Testis (tissue), 3 donors: ENCODE results near the gene CADPS. TPM values are rescaled to one million over a fixed set of nuclear protein-coding genes. Genes with fewer than 3 reads are reported as not detected.

Experiments
- DNase-seq: peaks from one replicate; pipeline ENCODE4 v3.0.0-alpha.2; 2019
- H3K27ac ChIP-seq, 2 donors: fragments of 200-600 bp; sonication (generic); one replicate each; pipeline ENCODE4 v1.5.1; 2019
- H3K27me3 ChIP-seq: fragments of 200-600 bp; sonication (generic); one replicate; pipeline ENCODE4 v1.5.1; 2019
- H3K36me3 ChIP-seq: fragments of 200-600 bp; sonication (generic); one replicate; pipeline ENCODE4 v1.5.1; 2017; ENCODE audit warnings: low read depth; ENCODE audit errors: missing control alignments
- H3K4me1 ChIP-seq: fragments of 200-600 bp; sonication (generic); one replicate; pipeline ENCODE4 v1.5.1; 2019
- H3K4me3 ChIP-seq, 2 donors: fragments of 200-600 bp; sonication (generic); one replicate each; pipeline ENCODE4 v1.5.1; 2017 to 2019
- H3K9me3 ChIP-seq: fragments of 200-600 bp; sonication (generic); one replicate; pipeline ENCODE4 v1.5.1; 2017
- POLR2A ChIP-seq: fragments of 450-650 bp; IDR thresholded peaks from one replicate; pipeline ENCODE4 v1.6.1; 2017; ENCODE audit warnings: antibody characterized with exemption, mild to moderate bottlenecking, moderate library complexity
- WGBS, 2 donors: methylation state at CpG; one replicate each; pipeline ENCODE4 v1.1.5; 2018; 5-methylcytosine and 5-hydroxymethylcytosine counted together
- intact Hi-C: fragments of 100-400 bp; cut with DNase I; formaldehyde crosslinking; loops from one replicate; pipeline ENCODE4 v1.15.1; 2023; ENCODE audit warnings: low total_unique reads
- polyA plus RNA-seq: library from polyadenylated mRNA; stranded (reverse); fragments of 350-450 nt; fragmentation: Illumina TruSeq; extraction: RNeasy Lipid Tissue Mini Kit (QIAGEN cat#74804); gene quantifications from one replicate; pipeline ENCODE4 v1.2.3, GENCODE V29; 2014; ENCODE audit warnings: low read depth, low replicate concordance; ENCODE audit not compliant: insufficient read depth
- total RNA-seq, 2 donors: library from RNA; depleted of rRNA; stranded (reverse); fragments of >200 nt; gene quantifications; one replicate each; pipeline ENCODE4 v1.2.3, GENCODE V29; 2016
- TF ChIP-seq, protein P1 (sequence below), 3 experiments: fragments of 450-650 bp in 2 of 3; fragments of 200-600 bp in 1 of 3; sonication (generic) in 1 of 3; IDR thresholded peaks; one replicate each; pipeline ENCODE4 v1.5.1; 2016 to 2019; ENCODE audit warnings: antibody characterized with exemption in 3 of 3, mild to moderate bottlenecking in 2 of 3, moderate library complexity in 1 of 3

Gene CADPS
- total and polyA plus RNA-seq, 3 donors from 2014 or later = 8.6 to 56.4 (median 21.6) TPM

DNA sequence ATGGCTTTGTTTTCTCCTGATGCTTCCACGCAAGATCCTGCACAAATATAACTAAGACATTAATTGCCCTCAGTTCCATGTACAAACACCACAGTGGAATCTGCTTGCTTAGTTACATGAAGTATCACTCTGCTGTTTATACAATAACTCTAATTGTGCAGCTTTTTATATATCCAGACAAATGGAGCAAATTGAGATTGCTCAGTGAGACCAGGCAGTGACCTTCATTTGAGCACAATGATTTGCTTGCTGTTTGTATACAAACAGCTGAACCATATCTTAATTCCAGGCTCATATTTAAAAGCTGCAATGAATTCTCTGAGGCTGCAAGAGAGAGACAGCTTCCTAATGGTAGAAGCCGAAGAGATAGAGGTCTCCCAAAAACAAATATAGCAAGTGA, 243.7 kb downstream of the CADPS start:
- DNase-seq = no peak
- intact Hi-C loops = no loop called here
- Histone ChIP-seq H3K4me1 (no peaks in the 10 kb centered on the region), H3K27me3 (no peaks in the 10 kb centered on the region), H3K27ac (no peak overlapping the region), H3K4me3 (no peak overlapping the region), H3K9me3 (no peaks in the 10 kb centered on the region), H3K36me3 (no peaks in the 10 kb centered on the region)
- no peak for TF ChIP-seq POLR2A
- TF ChIP-seq, protein P1, sequence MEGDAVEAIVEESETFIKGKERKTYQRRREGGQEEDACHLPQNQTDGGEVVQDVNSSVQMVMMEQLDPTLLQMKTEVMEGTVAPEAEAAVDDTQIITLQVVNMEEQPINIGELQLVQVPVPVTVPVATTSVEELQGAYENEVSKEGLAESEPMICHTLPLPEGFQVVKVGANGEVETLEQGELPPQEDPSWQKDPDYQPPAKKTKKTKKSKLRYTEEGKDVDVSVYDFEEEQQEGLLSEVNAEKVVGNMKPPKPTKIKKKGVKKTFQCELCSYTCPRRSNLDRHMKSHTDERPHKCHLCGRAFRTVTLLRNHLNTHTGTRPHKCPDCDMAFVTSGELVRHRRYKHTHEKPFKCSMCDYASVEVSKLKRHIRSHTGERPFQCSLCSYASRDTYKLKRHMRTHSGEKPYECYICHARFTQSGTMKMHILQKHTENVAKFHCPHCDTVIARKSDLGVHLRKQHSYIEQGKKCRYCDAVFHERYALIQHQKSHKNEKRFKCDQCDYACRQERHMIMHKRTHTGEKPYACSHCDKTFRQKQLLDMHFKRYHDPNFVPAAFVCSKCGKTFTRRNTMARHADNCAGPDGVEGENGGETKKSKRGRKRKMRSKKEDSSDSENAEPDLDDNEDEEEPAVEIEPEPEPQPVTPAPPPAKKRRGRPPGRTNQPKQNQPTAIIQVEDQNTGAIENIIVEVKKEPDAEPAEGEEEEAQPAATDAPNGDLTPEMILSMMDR (IDR thresholded peaks at IDR 0.05) = no peak
- 58 to 69% methylated on average over 2 of the region's 2 CpGs for WGBS, 2 donors

DNA sequence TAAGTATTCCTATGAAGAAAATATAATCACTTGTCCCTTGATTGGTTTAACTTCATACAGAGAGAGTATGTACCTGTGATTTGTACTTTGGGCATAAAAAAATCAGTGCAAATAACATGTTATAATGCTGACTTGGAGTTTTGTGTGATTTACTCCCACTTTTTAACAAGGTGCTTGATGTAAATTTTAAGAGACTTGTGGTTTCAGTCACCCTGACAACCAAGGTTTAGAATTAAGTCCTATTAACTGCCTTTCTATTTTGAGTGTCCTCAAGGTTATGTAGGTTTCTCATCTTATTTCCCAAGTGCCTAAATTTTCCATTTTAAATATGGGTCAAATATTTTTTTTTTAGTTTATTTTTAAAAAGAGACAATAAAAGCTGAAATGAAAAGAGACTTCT, 244.6 kb downstream of the CADPS start:
- no peaks in the 10 kb centered on the region for H3K4me1 ChIP-seq
- DNase-seq = no peak
- TF ChIP-seq, protein P1 (IDR thresholded peaks at IDR 0.05) = no peak
- TF ChIP-seq POLR2A = no peak
- no peaks in the 10 kb centered on the region for H3K9me3 ChIP-seq
- H3K36me3 ChIP-seq = no peaks in the 10 kb centered on the region
- no peak overlapping the region for H3K27ac ChIP-seq
- H3K4me3 ChIP-seq = no peak overlapping the region
- no peaks in the 10 kb centered on the region for H3K27me3 ChIP-seq
- intact Hi-C loops = no loop called here

DNA sequence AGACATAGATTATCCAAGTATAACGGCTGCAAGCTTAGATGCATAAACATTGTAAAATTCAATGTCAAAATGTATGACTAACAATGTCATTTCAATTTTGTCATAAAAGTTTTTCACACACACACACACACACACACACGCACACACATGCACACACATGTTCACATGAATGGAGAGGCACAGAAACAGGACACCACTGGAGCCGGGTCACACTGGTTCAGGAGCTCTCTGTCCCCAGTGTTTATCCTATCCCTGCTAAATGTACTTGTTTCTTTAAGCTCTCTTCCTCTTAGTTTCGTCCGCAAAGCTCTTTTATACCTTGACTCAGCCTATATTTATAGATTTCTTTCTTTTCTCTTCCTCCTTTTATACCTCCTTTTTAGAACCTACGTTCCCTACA, 249.9 kb downstream of the CADPS start:
- intact Hi-C loops = no loop called here
- no peak overlapping the region for H3K4me3 ChIP-seq
- H3K4me1 ChIP-seq = no peaks in the 10 kb centered on the region
- DNase-seq = no peak
- no peak overlapping the region for H3K27ac ChIP-seq
- no peak for TF ChIP-seq POLR2A
- TF ChIP-seq, protein P1 (IDR thresholded peaks at IDR 0.05) = no peak
- no peaks in the 10 kb centered on the region for H3K9me3 ChIP-seq
- H3K36me3 ChIP-seq = no peaks in the 10 kb centered on the region
- H3K27me3 ChIP-seq = no peaks in the 10 kb centered on the region
- 34 to 38% methylated on average over 6 of the region's 6 CpGs for WGBS, 2 donors

DNA sequence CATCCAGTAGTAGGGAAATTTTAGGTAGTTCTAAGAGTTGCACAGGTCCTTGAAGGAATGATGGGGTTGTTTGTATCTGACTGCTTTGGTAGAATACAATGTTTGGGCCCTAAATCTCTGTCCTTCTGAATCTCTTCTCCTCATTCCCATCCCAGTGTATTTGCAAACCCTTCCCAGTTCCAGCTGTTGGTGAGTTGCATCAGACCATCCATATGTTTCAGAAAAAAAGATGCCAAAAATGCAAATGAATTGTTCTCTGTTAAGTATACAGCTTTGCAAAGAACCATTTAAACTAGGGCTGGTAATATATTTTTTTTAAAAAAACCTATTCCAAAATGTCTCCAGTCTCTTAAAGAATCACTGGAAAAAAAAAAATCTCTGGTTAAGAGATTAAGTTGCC, 251.0 kb downstream of the CADPS start:
- no peak overlapping the region for H3K4me3 ChIP-seq
- H3K9me3 ChIP-seq = no peaks in the 10 kb centered on the region
- no peaks in the 10 kb centered on the region for H3K36me3 ChIP-seq
- no peak for TF ChIP-seq POLR2A
- TF ChIP-seq, protein P1 (IDR thresholded peaks at IDR 0.05) = no peak
- H3K27me3 ChIP-seq = no peaks in the 10 kb centered on the region
- H3K4me1 ChIP-seq = no peaks in the 10 kb centered on the region
- intact Hi-C loops = no loop called here
- H3K27ac ChIP-seq = no peak overlapping the region
- DNase-seq = no peak

DNA sequence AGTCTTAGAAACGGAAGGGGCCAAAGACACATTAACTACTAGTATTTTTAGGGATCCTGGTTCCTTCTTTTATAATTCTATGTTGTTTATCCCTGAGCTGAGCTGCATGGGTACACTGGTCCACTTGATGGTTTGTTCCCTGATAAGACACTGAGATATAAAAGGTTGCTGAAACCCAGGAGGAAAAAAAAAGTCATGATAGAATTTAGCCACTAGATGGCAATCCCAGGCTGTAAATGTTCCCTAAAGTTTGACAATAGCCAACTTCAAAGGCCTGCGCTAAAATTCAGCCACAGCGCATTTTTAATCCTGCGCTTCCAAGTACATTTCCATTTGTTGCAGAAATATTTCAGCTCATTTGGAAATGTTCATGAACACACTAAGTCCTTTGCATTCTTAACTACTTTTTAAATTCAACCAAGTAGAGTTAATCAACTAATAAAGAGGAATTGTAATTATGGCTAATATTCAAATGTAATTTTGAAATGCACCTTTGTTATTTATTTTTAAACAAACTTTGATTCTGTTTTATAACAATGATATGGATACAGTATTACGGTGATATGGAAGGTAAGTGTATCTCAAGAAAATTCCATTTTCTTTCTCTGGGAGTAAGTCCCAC, 252.6 kb downstream of the CADPS start:
- H3K27ac ChIP-seq = no peak overlapping the region
- no peaks in the 10 kb centered on the region for H3K9me3 ChIP-seq
- H3K27me3 ChIP-seq = no peaks in the 10 kb centered on the region
- H3K4me3 ChIP-seq = no peak overlapping the region
- peak; percentile 26 for DNase-seq
- 52% methylated on average over 5 of the region's 5 CpGs for WGBS, 2 donors
- no peaks in the 10 kb centered on the region for H3K36me3 ChIP-seq
- TF ChIP-seq POLR2A = no peak
- TF ChIP-seq, protein P1 (IDR thresholded peaks at IDR 0.05) = peak; percentile 13 to 64 (median 62)
- no peaks in the 10 kb centered on the region for H3K4me1 ChIP-seq
- intact Hi-C loops = no loop called here
